RKO (cell line): ENCODE measurements around the gene SPATA31A3.
"Not testable (repeated sequence)": the region's sequence is repeated elsewhere in the genome, so short reads cannot be mapped to it uniquely, and the experiment has no call there.

Source experiments
- DNase-seq: peaks from one replicate; pipeline ENCODE4 v3.0.0-alpha.2; 2016; ENCODE audit warnings: low spot score

SPATA31A3 gene

DNA sequence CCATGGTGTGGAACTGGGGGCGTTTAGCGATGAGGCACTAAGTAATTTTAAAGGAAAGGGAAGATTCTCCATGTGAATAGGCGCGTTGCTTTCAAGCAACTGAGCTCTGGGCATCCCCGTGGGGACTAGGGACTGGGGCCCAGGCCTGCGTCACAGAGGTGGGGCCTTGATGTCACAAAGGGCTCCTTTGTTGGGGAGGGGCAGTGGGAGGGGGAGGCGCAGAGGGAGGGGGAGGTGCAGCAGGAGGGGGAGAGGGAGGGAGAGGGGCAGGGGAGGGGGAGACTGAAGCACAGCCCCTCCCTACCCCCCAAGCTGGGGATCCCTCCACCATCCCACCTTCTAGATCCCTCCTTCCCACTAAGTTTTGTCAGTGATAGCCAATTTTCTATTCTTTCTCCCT lies at the start of gene SPATA31A3:
Gene SPATA31A3, minus strand, starts transcription at position 101 of the 400 bp plus-strand sequence. Its CDS starts 29 bp downstream, at position 72.
- DNase-seq, result not testable (repeated sequence)

- not testable (repeated sequence) for DNase-seq
Measured at GRCh38 chr9:66952576-66952975, 39.8 kb downstream of the SPATA31A3 start.

GRCh38 chr9:66942400-66943155 lies 49.8 kb downstream of the SPATA31A3 start:
- not testable (repeated sequence) for DNase-seq

DNA sequence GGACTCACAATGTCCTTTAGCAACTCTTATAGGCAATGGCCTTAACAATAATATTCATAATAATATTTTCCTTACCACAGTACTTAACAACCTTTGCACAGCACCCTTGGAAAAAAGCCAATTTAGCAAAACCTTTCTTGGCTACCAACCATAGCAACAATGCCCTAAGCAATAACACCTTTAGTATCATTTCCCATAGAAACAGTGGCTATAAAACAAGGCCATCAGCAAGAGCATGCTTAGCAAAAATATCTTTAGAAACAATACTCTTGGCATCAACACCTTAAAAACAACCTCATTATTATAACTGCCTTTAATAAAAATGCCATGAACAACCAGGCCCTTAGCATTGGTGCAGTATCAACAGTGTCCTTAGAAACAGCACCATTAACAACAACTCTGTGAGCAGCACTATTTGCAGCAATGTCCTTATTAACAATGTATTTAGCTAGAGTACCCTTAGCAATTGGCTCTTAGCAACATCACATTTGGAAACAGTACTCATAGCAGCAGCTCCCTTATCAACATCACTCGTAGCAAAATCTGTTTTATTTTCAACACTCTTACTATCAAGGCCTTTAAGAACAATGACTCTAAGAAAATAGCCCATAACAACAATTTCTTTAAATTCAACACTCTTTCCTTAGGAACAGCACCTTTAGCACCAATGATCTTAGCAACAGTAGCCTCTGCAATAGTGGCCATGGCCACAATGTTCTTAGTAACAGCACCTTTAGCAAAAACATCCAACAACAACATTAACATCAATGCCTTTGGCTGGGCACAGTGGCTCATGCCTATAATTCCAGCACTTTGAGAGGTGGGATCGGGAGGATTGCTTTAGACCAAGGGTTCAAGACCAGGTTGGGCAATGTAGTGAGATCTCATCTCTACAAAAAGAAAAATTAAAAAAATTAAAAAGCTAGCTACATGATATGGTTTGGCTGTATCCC lies 52.2 kb downstream of the SPATA31A3 start:
- DNase-seq, result not testable (repeated sequence)

- DNase-seq, result not testable (repeated sequence)
Measured at GRCh38 chr9:66938322-66938721, 54.0 kb downstream of the SPATA31A3 start.

DNA sequence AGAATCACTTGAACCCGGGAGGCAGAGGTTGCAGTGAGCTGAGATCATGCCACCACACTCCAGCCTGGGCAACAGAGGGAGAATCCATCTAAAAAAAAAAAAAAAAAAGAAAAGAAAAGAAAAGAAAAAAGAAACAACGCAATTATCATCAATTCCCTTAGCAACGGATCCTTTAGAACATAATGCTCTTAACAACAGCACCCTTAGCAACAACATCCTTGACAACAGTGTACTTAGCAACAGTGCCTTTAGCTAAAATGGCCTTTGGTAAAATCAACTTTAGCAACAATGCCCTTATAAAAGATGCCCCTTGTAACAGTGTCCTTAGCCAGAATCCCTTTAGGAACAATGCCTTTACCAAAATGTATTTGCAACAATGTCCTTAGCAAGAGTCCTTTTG lies 54.7 kb downstream of the SPATA31A3 start:
- DNase-seq, result not testable (repeated sequence)
